Measurements from ENCODE around the gene SPDYE18.
"Not testable (repeated sequence)": the region's sequence is repeated elsewhere in the genome, so short reads cannot be mapped to it uniquely, and the experiment has no call there.

Gene SPDYE18

GRCh38 chr7:77005461-77006057, 56.8 kb downstream of the SPDYE18 start:
- not testable (repeated sequence) for DNase-seq (ENCODE audit: low read depth)

- DNase-seq (ENCODE audit: low read depth) = not testable (repeated sequence)
Observed at GRCh38 chr7:77004151-77004550, 58.2 kb downstream of the SPDYE18 start.

GRCh38 chr7:77003241-77003640, 59.1 kb downstream of the SPDYE18 start:
- not testable (repeated sequence) for DNase-seq (ENCODE audit: low read depth)

DNA sequence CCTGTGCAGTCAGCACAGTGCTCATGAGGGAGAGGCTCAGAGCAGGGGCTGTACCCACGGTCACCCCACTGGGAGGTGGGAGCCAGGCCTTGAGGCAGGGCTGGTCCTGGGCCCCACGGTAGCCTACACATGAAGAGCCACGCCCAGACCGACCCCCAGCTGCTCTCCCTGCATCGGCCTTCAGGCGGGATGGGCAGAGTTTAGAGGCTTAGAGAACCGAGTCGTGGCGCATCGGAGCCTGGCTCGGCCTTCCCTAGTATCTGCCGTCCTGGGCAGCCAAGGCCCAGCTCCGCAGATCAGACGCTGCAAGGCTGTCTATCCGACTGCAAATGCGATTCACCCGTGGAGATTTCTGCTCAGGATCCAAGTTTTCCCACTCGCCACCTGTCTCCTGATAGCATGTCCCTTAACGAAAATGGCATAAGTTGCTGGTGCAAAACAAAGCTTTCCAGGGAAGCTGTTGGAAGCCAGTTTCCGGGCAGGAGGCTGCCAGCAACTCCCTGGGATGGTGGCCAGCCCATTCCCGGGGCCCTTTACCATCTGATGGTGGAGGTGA, 59.6 kb downstream of the SPDYE18 start:
- DNase-seq (ENCODE audit: low read depth) = not testable (repeated sequence)

DNA sequence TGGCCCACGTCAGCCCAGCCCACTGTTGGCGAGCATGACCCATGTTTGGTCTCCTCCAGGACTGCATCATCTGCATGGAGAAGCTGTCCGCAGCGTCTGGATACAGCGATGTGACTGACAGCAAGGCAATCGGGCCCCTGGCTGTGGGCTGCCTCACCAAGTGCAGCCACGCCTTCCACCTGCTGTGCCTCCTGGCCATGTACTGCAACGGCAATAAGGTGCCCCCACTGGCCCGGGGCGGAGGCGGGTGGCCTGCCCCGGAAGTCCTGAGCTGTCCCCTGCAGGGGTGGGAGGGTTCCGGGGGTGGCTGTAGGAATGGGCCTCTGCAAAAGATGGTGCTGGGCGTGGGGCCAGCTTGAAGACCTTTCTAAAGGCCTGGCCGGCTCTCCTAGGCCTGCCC, 60.3 kb downstream of the SPDYE18 start:
- not testable (repeated sequence) for DNase-seq (ENCODE audit: low read depth)

Data from stimulated activated CD8-positive, alpha-beta memory T cell treated with anti-CD3 and anti-CD28 coated beads, Interleukin-15, amount 100 ng/mL, for 1 hour (primary cell).